ENCODE data around the gene SEMA4F.
"Not testable (repeated sequence)": the region's sequence is repeated elsewhere in the genome, so short reads cannot be mapped to it uniquely, and the experiment has no call there.

SEMA4F gene

DNA sequence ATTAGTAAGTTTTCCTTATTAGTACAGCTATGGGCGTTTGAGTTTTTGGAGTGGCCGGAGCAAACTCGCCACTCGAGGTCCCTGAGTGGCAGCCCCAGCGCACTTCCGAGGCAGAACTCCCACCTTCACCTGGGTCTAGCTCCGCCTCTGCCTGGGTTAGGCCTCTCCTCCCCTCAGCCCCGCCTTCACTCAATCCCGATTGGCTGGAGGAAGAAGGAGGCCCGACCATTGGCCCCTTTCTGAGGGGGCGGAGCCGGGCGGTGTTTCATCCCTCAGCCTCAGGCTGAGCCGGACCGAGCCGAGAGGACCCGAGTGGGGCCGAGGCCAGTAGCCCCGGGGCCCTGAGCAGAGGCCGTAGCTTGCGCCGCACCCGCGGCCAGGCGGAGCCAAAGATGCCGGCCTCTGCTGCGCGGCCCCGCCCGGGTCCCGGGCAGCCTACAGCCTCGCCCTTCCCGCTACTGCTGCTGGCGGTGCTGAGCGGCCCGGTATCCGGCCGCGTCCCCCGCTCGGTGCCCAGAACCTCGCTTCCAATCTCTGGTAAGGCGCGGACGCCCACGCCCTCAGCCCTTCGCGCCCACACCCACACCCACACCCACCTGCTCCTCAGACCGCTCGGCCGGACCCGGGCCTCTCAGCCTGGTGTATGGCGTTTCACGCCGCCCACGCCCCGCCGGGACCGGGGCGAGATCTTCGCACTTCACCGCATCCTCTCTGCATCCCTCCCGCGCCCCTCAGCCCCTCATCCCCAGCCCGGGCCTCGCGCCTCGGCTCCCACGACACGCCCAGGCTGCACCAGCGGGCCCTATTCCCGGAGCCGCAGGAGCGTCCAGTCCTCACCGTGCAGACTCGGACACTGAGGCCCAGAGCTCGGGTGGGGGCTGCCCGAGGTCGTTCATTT is at the start of gene SEMA4F:
Gene SEMA4F (plus strand): TSS at position 263 of the 898 bp plus-strand sequence. CDS start 130 bp downstream, at position 393.
- DNase-seq (ENCODE audit: low spot score) (peak; percentile 100), FAIRE-seq (peak; percentile 90)

DNA sequence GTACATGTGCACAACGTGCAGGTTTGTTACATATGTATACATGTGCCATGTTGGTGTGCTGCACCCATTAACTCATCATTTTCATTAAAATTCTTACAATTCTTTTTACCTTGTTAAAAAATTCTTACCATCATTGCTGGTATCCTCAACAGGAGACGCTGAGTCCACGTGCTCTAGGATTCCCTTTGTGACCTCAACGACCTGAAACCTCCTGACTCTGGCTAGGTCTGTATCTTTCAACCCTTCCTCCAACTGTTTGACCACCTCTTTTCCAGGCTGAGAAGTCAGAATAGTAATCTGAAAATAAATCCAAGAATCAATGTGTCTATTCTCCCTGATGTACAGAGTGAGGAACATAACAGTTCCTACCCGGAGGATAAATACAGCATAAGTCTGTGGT is 47.1 kb upstream of the SEMA4F start:
- DNase-seq (ENCODE audit: low spot score) (no peak), FAIRE-seq (no peak)

GRCh38 chr2:74617122-74617521 is 36.9 kb upstream of the SEMA4F start:
- DNase-seq (ENCODE audit: low spot score) (no peak), FAIRE-seq (no peak)

- no peak for DNase-seq (ENCODE audit: low spot score)
- FAIRE-seq: no peak
These were observed 35.5 kb upstream of the SEMA4F start for GRCh38 chr2:74618410-74619083.

GRCh38 chr2:74619651-74620297 is 34.3 kb upstream of the SEMA4F start:
- FAIRE-seq (no peak), DNase-seq (ENCODE audit: low spot score) (no peak)

GRCh38 chr2:74620671-74621070 is 33.4 kb upstream of the SEMA4F start:
- DNase-seq (ENCODE audit: low spot score): no peak
- no peak for FAIRE-seq

- no peak for FAIRE-seq
- no peak for DNase-seq (ENCODE audit: low spot score)
These were observed 28.2 kb upstream of the SEMA4F start for GRCh38 chr2:74625658-74626425.

- no peak for DNase-seq (ENCODE audit: low spot score)
- FAIRE-seq: peak; percentile 74
These were observed 25.4 kb upstream of the SEMA4F start for GRCh38 chr2:74628538-74629105.

DNA sequence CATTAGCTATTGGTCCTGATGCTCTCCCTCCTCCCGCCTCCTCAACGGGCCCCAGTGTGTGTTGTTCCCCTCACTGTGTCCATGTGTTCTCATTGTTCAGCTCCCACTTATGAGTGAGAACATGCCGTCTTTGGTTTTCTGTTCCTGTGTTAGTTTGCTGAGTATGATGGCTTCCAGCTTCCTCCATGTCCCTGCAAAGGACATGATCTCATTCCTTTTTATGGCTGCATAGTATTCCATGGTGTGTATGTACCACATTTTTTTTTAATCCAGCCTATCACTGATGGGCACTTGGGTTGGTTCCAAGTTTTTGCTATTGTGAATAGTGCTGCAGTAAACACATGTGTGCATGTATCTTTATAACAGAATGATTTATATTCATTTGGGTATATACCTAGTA is 23.6 kb upstream of the SEMA4F start:
- not testable (repeated sequence) for DNase-seq (ENCODE audit: low spot score); FAIRE-seq

GRCh38 chr2:74632209-74632938 is 21.7 kb upstream of the SEMA4F start:
- peak; percentile 70 for DNase-seq (ENCODE audit: low spot score)
- FAIRE-seq: no peak

DNA sequence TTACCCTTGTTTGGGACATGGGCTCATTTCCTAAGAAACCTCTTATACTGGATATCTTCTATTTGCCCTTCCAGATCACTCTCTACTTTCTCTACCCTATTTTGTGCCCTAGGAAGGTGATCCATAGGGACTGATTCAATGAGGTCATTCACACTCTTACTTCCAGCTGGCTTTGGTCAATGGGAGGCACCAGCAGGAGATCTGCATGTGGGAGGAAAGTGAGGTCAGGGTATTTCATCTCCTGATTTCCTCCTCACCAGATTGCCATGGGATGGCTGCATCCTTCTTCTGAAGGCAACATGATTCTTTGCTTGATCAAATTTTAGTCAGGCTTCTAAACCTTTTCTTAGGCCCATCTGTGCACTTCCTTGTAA is 21.1 kb upstream of the SEMA4F start:
- no peak for DNase-seq (ENCODE audit: low spot score)
- no peak for FAIRE-seq

GRCh38 chr2:74639550-74639949 is 14.5 kb upstream of the SEMA4F start:
- FAIRE-seq: no peak

DNA sequence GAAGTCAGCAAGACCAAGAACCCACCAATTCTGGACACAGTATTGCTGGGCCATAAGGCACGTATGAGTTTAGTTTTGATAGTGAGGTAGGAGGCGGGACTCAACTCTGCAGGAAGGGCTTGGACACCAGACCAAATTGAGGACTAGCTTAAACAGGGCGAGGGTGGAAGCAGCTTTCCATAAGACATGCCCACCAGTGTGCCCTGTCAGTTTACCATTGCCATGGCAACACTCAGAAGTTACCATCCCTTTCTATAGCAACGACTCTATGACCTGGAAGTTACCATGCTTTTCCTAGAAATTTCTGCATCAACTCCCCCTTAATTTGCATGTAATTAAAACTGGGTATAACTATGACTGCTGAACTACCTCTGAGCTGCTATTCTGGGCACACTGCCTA is 8.7 kb upstream of the SEMA4F start:
- FAIRE-seq (no peak), DNase-seq (ENCODE audit: low spot score) (no peak)

More at GRCh38 chr2:74639550-74639949, 14.5 kb upstream of the SEMA4F start:
- DNase-seq (ENCODE audit: low spot score): no peak

GRCh38 chr2:74646201-74646600 is 7.8 kb upstream of the SEMA4F start:
- DNase-seq (ENCODE audit: low spot score) (no peak), FAIRE-seq (no peak)

DNA sequence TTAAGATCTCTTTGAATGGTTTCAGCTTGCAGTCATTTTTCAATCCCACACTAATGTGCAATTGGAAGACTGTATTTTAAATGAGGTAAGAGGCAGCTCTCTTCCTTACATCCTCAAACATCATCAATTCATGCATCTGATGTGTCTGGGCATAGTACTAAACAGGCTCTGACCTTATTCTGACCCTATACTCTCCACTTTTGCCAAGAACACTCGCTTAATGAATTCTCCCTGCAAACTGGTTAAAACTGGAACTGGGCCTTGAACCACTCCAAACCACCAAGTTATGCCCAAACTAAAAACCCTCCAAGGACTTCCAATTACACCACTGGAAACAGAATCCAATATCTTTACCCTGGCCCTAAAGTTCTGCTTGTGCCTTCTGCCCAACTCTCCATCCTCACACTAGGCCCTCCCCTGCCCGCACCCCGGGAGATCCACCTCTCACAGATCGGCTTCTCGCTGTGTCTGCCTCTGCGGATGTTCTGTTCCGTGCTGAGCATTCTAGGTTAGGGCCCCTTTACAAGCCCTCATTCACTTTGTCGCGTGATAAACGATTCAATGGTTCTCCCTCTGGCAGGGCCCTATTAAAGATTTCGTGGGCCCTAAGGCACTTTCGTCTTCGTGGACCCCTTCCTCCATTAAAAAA is 7.1 kb upstream of the SEMA4F start:
- DNase-seq (ENCODE audit: low spot score) (no peak), FAIRE-seq (no peak)

DNA sequence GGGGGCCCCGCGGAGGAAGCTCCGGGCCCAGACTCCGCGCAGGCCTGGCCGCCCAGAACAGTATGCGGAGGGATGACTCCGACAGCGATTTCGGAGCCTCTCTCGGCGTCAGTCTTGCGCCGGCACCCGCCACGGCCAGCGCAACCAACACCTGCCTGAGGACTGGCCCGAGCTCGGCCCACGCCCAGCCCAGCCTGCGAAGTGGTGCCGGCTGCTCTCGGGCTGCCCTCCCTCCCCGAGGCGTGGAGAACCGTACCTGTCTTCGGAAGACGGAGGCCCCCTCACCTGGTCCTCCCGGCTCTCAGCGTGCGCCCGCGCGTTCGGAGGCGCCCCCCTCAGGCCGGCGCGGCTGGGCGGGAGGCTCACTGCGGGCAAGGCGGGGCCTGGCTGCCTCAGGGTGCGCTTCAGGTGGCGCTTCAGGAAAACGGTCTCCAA is 6.0 kb upstream of the SEMA4F start, which contains the start of gene M1AP:
Gene M1AP (minus strand): TSS at position 322 of the 435 bp plus-strand sequence. CDS start 8,055 bp downstream, outside the sequence.
- DNase-seq (ENCODE audit: low spot score) (no peak), FAIRE-seq (no peak)

DNA sequence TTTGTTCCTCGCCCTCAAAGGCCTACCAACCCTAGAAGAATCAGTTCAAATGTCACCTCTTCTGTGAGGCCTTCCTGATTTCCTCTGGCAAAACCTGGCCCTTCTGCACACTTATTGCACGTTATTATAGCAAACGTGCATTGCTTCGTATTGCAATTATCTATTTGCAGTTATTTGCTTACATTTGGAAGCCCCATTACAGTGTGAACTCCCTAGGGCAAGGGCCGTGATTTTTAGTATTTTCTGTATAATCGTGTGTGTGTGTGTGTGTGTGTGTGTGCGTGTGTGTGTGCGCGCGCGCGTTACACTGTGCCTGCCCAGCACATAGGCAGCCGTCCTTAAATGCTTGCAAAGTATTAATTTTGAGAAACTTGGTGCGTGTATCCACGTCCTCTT is 460 bp upstream of the SEMA4F start:
- DNase-seq (ENCODE audit: low spot score): peak; percentile 29
- no peak for FAIRE-seq

GRCh38 chr2:74655579-74655978 is 1.5 kb downstream of the SEMA4F start:
- DNase-seq (ENCODE audit: low spot score): no peak
- no peak for FAIRE-seq

DNA sequence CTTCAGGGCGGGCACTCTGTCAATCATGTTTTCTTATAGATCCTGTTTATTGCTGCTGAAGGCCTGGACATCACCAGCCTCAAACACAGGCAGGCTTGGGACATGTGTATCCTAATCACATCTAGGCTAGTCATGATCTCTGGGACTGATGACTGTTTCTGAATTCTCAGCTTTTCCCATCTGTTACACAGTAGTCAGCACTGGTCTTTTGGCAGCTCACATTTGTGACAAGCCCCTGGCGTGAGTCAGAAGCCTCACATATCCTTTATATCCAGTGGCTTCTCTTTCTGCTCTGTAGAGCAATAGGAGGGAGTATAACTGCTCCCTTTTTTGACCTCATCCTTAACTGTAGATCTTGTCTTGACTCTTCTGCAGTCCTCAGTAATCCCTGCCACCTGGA is 4.5 kb downstream of the SEMA4F start:
- no peak for DNase-seq (ENCODE audit: low spot score)
- FAIRE-seq: no peak

DNA sequence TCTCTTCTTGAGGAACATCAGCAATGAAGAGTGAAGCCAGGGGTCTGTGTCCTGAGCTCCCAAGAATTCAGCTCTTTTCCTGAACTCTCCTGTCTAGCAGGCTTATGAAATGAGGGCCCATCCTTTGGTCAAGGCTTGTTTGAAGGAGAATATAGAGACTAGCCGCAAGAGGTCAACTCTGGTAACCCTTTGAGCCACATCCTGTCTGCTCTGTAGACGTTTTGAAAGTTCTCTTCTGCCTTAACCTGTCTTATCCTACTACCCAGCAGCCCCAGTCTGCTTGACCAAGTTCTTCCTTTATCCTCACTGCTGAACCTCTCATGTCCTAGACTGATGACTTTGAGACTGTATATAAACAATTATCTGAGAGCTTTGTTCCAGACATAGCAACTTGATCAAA is 5.4 kb downstream of the SEMA4F start:
- FAIRE-seq (no peak), DNase-seq (ENCODE audit: low spot score) (no peak)

Data from urothelium cell line (cell line).